NCI-H1436 (cell line): ENCODE measurements around the gene TRABD2A.

ENCODE experiments used
- DNase-seq: peaks from one replicate; lab custom pipeline; 2025; lab: John Stamatoyannopoulos, UW

The TRABD2A gene

DNA sequence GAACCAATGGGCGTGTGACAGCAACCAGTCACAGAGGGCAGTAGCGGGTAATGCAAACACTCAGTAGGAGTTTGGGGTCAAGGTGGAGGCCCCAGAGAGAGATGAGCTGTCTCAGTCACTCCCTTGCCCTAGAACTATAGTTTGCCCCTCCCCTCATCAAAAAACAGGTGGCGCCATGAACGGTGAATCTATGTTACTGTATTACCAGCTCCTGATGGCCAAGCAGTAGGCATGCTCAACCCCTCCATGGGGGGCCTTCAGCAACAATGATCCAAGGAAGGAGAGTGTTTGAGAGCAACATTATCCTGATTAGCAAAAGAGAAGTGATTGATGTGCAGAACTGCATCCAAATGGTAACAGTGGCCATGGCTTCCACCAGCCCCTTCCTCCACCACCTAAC lies 30.4 kb downstream of the TRABD2A start:
- no peak for DNase-seq

DNA sequence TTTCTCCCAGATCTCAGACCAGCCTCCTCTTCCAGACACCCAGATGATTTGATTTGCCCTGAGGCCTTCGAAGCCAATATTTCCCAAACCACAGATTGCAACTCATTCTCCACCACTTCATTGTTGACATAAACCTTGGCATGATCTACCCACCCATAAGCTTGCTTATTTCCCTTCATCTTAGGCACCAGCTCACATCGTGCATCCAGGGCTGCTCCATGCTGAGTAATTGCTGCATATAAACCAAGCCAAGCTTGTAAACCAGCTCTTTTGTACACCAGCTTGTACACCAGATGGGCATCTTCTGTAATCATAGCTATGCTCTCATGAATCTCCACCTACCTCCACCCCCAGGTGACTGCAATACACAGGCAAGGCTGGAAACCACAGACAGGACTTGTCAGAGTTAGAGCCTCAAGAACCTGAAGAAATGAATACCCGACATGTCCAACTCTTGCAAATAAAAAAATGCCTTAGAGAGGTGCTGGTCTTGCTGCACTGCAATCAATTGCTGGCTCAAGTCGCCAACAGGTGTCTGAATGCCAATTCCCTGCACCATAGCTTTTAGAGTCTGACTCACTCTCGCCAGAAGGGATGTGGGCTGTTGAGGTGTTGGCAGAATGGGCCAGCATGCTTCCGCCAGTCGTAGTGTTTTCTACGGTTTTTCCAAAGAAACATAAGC lies 31.5 kb downstream of the TRABD2A start:
- DNase-seq, result no peak

DNA sequence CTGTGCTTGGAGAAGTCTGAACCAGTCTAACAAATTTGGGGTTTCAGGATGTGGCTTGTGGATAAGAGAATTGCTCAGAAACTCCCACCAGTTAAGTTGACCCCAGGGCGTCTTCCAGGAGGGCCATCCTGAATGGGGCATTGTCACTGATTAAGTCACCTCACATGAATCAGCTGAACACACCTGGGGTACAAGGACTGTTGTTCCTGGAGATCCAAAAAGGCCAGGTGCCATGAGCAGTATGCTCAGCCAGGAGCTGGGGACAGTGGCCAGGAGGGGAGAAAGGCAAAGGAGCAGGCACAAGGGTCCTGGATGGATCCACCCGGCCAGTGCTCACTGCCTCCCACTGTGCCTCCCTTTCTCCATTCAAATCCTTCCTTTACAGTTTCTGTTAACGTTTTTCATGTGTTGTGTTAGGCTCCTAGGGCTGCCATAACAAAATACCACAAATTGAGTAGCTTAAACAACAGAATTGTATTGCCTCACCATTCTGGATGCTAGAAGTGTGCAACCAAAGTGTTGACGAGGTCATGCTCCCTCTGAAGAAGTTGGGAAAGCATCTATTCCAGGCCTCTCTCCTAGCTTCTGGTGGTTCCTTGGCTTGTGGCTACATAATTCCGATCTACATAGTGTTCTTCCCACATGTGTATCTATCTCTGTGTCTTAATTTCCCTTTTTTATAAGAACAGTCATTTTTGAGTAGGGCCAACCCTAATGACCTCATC lies 33.4 kb downstream of the TRABD2A start:
- DNase-seq, result no peak

DNA sequence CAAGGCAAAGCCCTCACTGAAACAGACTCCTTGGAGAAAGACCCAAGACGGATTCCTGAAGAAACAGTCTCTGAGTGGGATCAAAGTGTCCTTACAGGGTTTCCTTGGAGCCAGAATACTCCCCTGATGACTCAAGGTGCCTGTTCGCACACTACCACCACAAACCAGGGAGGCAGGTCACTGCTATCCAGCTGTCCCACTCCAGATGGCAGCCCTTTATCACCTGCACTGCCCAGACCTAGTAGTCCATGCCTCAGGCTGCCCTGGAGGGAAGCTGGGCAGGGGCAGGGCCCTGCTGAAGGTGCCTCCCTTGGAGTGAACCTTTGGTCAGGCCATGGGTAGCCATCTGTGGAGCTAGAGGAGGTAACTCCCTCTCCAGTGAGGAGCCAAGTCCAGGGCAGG lies 34.1 kb downstream of the TRABD2A start:
- DNase-seq, result no peak

DNA sequence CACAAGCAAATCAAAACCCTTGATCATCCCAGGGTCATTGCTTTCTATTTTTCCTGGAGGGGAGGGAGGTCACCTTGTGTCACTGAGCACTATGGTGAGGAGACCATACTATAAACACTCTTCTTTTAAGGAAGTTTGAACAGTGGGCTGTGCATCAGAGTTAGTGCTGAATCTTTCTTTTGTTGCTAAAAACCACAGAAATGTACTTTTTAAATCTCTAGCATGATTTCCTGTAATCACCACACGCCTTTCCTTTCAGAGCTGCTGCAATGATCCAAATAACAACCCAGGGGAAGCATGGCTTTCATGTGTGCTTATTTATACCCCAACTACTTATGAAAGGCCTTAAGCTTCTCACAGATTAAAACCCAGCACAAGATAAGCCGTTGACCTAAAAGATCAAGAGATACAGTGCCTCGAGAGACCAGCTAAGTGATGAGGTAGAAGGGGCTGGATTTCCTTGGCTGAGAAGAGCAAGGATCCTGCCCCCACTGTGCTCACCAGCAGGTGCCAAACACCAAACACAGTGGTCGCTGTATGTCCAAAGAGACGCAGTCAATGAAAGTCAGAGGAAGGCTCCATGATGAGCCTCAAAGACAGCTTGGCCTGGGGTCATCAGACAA lies 34.7 kb downstream of the TRABD2A start:
- no peak for DNase-seq

DNA sequence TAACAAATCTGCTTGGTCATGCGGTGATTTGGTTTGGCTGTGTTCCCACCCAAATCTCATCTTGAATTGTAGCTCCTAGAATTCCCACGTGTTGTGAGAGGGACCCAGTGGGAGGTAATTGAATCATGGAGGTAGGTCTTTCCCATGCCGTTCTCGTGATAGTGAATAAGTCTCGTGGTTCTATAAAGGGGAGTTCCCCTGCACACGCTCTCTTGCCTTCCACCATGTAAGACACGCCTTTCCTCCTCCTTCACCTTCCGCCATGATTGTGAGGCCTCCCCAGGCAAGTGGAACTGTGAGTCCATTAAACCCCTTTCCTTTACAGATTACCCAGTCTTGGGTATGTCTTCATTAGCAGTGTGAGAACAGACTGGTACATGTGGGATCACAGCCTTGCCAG lies 36.7 kb downstream of the TRABD2A start:
- no peak for DNase-seq

DNA sequence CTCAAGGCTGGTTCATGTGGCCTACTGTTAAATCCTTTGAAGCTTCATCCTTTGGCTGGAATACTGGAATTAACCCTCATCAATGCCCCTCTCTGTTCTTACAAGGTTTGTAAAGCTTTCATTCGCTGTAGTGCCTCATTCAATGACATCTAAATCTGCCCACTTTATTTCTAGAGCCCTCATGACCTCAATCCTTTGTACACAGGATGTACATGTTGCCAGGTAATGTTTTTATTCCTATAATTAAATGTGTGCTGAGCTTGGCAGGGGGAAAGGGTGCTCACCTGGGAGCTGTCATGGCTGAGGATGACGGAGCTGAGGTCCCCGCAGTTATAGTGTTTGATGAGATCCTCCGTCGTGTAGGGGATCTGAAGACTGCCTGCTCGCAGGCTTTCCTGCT lies 39.3 kb downstream of the TRABD2A start:
- DNase-seq, result no peak

DNA sequence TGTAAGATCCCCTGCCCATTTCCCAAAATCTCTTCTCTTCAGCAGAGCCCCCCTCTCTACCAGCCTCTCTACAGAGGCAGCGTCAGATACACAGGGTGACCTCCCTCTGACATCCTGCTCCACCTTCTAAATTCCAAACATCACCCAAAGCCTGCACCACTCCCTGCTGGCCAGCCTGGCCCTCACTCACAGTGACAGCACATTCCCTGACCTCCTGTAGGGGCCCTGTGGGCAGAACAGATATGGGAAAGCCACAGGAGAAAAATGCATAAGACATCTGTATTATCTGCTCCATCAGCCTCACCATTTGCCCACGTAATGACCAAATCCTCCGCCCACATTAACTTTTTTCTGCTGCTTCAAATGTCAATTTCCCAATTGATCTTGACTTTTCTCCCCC lies 40.6 kb downstream of the TRABD2A start:
- no peak for DNase-seq

DNA sequence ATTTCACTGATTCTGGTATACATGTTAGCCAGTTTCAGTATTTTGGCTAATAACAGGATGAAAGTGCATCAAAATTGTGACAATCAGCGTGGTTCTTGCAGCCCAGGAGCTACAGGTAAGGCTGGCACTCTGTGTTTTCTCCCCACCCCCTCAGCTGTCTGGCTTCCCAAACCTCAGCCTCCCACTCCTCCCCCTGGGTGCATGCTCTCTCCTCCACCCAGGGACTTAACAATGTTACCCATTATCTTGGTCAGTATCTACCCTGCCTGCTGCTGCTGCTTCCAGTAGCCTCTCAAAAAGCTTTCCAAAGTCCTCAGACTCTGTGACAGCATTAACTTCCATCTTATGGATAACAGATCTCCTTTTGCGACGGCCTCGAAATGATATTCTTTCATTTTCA lies 41.0 kb downstream of the TRABD2A start:
- no peak for DNase-seq

DNA sequence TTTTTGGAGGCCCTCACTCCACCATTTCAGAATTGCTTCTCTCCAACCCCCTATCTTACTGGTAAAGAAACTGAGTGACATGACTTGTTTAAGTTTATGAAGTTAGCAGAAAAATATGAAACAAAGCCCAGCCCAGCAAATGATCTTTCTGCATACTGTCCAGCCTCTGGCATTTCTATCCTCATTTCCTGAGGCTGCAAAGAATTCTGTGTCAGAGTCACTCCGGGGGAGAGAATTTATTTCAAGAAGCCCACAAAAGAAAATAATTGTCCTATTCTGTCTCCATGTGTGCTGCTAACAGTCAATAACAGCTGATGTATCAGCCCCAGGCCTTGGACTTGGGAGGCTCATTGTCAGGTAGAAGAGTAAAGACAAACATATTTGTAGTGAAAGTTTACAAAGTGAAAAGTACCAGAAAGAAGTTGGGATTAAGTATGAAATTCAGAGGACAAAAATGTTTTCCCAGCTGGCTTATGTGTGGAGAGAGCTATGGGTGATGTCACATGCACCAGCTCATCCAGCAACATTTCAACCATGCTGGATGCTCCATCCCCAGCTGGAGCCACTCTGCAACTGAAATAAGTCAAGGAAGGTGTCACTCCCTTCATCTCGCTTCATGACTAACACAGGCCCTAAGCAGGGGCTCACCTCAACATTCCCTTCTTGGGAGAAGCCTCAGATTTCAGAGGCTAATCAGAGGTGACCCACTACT lies 42.3 kb downstream of the TRABD2A start:
- DNase-seq, result no peak

DNA sequence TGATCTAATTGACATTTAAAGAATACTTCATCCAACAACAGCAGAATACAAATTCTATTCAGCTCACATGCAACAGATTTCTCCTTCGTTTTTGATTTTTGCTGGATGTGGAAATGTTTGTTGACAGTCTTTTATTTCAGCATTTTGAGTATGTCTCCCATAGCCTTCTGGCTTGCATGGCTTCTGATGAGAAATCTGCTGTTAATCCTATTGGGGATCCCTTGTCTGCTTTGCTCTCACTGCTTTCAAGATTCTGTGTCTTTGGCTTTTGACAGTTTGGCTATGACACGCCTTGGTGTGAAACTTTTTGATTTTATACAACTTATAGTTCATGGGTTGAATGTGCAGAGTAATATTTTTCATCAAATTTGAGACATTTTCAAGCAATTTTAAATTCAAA lies 44.7 kb downstream of the TRABD2A start:
- DNase-seq, result no peak

DNA sequence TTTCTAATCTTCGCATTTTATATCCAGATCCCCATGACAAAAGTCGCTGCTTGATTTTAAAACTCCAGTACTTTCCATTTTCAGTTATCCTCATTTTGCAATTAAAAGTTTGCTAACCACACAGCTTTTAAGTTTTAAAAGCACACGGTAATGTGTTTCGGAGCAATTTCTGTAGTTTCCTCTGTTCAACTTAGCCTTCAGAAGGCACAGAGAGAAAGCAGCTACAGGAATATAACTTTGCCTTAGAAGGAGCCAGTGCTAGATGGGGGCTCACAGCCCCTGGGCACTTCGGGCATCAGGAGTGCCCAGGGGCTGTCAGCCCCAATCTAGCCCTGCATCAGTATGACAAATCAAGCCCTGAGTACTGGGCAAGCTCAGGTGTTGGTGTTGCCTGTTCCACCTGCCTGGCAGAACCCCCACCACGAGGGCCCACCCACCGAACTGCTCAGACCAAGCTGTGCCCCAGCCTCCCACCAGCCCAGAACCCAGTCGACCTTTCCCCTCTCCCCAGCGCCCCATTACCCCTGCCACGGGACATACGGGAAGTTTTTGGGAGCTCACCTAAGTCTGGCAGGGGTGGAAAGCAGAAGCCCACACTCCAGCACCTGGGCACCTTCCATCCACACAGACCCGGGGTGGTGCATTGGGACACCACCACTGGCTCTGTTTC lies 47.3 kb downstream of the TRABD2A start:
- DNase-seq, result no peak

DNA sequence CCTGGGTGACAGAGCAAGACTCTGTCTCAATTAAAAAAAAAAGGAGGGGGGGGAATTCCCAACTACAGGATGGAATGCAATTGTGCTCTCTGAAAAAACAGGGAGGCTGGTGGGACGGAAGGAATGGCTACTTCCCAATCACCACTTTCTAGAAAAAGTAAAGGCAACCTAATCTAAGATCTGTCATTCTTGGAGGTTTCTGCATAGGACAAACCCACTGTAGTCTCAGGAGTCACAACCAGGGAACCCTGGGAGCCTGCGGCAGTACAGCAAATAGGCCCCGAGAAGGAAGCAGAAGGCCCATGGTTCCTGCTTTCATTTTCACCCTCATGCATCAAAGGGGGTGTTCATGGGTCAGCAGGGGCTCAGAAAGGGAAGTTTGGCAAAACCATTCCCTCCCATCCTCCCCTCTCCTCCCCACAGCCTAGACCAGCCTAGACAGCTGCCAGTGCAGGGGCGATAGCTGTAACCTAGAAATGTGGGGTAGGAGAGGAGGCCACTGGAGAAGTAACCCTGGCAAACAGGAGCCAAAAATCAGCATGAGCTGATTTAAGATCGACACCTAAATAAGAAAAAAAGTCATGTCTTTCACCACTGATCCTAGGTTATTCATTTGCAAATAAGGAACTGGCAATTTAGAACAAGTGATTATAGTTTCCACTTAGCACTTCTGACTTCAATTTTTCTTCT lies 48.0 kb downstream of the TRABD2A start:
- no peak for DNase-seq

DNA sequence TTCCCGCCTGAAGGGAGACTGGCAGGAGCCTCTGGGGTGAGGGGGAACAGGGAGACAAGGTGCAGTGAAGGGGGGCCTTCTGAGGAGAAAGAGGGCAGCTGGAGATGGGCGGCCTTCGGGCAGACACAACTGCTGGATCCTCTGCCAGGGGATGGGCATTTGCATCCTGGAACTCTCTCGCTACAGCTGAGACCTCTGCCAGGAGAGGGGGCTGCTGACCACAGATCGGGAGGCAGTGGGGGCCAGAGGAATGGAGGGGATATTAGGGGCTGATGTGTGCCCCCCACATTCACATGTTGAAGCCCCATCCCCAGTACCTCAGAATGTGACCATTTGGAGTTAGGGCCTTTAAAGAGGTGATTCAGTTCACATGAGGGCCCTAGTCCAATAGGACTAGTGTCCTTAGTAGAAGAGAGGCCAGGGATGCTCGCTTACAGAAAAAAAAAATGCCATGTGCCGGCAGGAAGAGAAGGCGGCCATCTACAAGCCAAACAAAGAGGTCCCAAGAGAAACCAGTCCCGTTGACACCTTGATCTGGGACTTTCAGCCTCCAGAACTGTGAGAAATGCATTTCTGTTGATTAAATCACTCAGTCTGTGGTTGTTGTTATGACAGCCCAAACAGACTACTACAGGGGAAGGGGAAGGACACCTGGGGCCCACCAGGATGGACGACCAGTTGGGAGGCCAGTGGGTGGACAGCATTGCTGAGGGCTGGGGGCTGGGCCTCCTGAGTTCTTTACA lies 50.0 kb downstream of the TRABD2A start:
- no peak for DNase-seq

DNA sequence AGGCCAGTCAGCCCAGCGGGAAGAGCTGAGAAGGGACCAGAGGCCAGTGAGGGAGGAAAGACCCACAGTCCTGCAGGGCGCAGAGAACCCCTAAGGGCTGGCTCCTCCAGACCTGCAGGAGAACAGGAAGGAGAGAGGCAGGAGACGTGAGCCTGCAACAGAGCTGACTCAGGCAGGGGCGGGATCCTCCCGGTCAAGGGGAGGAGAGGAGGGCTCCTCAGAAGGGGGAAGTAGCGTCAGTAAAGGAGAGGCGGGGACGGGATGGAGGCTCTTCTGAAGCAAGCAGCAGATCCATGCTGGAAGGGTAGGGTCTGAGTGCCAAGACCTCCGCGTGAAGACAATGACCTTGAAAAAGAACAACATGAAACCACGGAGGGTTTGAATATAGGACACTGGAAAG lies 50.8 kb downstream of the TRABD2A start:
- no peak for DNase-seq

DNA sequence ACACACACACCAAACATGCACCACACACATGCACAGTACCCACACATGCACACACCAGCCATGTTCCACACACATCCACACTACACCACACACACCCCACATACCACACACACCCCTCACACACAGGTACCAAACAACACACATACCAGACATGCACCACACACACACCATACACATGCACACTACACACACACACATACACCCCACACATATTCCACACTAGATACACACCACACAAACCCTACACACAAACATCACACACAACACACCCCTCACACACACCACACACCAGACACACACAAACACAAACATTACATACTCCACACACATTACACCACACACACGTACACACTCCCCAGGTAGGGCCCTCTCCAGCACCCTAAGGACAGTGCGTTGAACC lies 51.2 kb downstream of the TRABD2A start:
- no peak for DNase-seq

DNA sequence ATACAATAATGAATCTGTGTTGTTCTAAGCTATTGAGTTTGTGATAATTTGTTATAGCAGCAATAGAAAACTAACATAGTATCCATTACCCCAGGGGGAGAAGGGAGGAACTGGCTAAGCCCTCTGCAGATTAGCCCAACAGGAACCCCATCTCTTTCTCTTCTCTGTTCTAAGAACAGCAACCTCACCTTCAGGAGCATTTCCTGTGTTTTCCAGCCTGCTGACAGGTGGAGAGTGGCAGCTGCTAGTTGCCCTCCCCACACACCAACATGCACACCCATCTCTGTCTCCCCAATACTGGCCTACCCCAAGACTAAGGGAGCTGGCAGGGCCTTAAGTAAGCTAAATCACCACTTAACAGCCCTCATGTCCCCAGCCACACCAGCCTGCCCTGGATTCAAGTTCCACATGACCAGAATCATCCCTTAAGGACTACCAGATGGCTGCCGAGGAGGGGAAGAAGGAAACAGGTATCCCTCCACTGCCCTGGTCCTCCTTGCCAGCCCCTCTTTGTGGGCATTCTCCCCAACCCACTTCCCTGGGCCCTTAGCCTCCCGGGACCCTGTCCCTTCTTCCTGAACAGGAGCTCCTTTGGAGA lies 52.8 kb downstream of the TRABD2A start:
- DNase-seq, result no peak

DNA sequence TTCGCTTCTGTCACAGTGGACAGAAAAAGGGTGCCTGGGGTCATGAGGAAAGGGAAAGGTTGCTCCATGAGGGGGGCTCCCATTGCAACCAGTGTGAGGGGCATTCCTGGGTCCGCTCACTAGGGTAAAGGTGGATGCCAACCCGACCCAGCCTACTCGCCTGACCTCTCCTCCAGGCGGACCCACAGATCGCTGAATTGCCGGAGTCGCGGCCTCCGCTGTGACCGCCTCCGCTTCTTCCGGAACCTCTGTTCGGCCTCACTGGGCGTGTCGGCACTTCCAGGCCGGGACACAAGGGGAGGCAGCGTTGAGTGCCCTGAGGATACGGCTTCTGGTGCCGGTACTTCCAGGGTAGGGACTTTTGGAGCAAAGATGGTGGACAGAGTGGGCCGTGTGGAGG lies 57.1 kb downstream of the TRABD2A start:
- no peak for DNase-seq

DNA sequence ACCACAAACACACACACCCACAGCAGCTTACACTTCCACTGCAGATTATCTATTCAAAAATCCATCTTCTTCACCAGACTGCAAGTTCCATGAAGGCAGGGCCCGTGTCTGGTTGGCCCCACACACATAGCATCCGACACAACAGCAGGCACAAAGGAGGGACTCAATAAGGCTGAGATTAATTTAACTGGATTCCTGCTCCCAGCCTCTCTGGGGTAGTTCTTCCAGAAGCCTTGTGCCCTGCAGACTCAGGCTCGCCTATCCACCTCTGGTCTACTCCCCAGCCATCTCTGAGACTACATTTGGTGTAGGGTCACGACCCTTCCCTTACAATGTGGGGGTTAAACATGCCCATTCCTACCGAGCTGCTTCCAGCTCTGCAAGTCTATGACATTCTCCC lies 57.7 kb downstream of the TRABD2A start:
- DNase-seq, result no peak

DNA sequence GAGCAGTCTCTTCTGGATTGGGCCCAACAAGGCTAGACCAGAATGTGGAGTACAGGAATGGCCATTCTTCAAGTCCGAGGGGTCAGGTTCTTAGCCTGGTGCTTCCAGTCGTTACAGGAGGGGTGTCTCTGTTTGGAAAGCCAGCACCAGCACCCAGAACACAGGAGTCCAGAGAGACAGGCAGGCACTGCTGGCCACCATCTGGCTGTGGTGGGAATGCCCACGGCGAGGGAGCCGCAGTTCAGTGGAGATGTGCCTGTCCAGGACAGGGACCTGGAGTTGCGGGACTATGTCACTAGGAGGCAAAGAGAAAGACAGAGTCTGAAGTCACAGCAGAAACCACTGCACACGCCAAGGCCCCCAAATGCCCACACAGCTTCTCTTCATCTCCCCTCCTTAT lies 59.1 kb downstream of the TRABD2A start:
- no peak for DNase-seq

DNA sequence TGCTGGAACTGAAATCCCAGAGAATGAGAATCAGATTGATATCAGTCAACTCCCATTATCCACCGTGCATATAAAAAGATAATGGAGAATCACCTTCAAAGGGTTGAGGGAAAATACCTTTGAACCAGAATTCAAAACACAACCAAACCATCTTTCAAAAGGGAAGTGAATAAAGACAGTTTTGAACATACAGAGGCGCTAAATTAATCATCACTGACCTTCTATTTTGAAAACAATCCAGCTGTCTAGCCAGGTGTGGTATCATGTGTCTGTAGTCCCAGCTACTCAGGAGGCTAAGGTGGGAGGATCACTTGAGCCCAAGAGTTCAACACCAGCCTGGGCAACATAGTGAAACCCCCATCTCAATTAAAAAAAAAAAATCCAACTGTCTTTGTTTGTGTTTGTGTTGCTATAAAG lies 63.6 kb downstream of the TRABD2A start:
- DNase-seq, result no peak
